Adipocyte (in vitro differentiated cells): ENCODE data around the gene USP24.
"Not testable (repeated sequence)": the region's sequence is repeated elsewhere in the genome, so short reads cannot be mapped to it uniquely, and the experiment has no call there.

Experiments used
- DNase-seq: peaks from one replicate; pipeline ENCODE4 v3.0.0-alpha.2; 2015; ENCODE audit warnings: low read depth
- H3K27me3 ChIP-seq: replicated peaks from 2 replicates; pipeline ENCODE4 v1.7.0; 2013; ENCODE audit warnings: mild to moderate bottlenecking, low read length, moderate library complexity; ENCODE audit not compliant: control insufficient read depth, insufficient read depth
- H3K36me3 ChIP-seq: 2 replicates; pipeline ENCODE4 v1.7.0; 2013; ENCODE audit warnings: low read length, mild to moderate bottlenecking, moderate library complexity; ENCODE audit not compliant: control insufficient read depth, insufficient read depth, severe bottlenecking
- H3K4me1 ChIP-seq: 2 replicates; pipeline ENCODE4 v1.7.0; 2013; ENCODE audit warnings: mild to moderate bottlenecking, low read length, moderate library complexity; ENCODE audit not compliant: control insufficient read depth, insufficient read depth
- H3K4me3 ChIP-seq: 2 replicates; pipeline ENCODE4 v1.7.0; 2013; ENCODE audit warnings: mild to moderate bottlenecking, low read length, moderate library complexity
- H3K9ac ChIP-seq: 2 replicates; pipeline ENCODE4 v1.7.0; 2013; ENCODE audit warnings: mild to moderate bottlenecking, low read length, moderate library complexity
- H3K9me3 ChIP-seq: 2 replicates; pipeline ENCODE4 v1.7.0; 2013; ENCODE audit warnings: mild to moderate bottlenecking, low read length, moderate library complexity; ENCODE audit not compliant: control insufficient read depth

Gene USP24

GRCh38 chr1:55194851-55195250, 20.3 kb downstream of the USP24 start:
- no peak for DNase-seq
- peaks cover 37% of the 10 kb centered on the region for H3K4me1 ChIP-seq
- H3K27me3 ChIP-seq, result no peaks in the 10 kb centered on the region
- no peak overlapping the region for H3K4me3 ChIP-seq
- H3K36me3 ChIP-seq, result peaks cover 5% of the 10 kb centered on the region
- peak overlapping the region; percentile 0 for H3K9ac ChIP-seq
- H3K9me3 ChIP-seq, result no peaks in the 10 kb centered on the region

GRCh38 chr1:55192093-55192492, 23.1 kb downstream of the USP24 start:
- no peak for DNase-seq
- Histone ChIP-seq H3K4me3 (no peak overlapping the region), H3K4me1 (peaks cover 37% of the 10 kb centered on the region), H3K9ac (no peak overlapping the region), H3K27me3 (no peaks in the 10 kb centered on the region), H3K9me3 (no peaks in the 10 kb centered on the region), H3K36me3 (peaks cover 5% of the 10 kb centered on the region)

- H3K9me3 ChIP-seq, H3K4me3 ChIP-seq, H3K27me3 ChIP-seq, H3K36me3 ChIP-seq, H3K9ac ChIP-seq: not testable (repeated sequence)
- peaks cover 31% of the 10 kb centered on the region for H3K4me1 ChIP-seq
- DNase-seq, result peak; percentile 52
These were observed 23.8 kb downstream of the USP24 start for GRCh38 chr1:55191219-55191952.

- peaks cover 18% of the 10 kb centered on the region for H3K4me1 ChIP-seq
- H3K27me3 ChIP-seq, result no peaks in the 10 kb centered on the region
- no peaks in the 10 kb centered on the region for H3K9me3 ChIP-seq
- no peak overlapping the region for H3K9ac ChIP-seq
- no peak for DNase-seq
- H3K4me3 ChIP-seq, result no peak overlapping the region
- H3K36me3 ChIP-seq, result peaks cover 5% of the 10 kb centered on the region
These were observed 25.1 kb downstream of the USP24 start for GRCh38 chr1:55190109-55190508.

- Histone ChIP-seq H3K9me3 (no peaks in the 10 kb centered on the region), H3K9ac (no peak overlapping the region), H3K4me1 (peaks cover 6% of the 10 kb centered on the region), H3K36me3 (peaks cover 5% of the 10 kb centered on the region), H3K27me3 (no peaks in the 10 kb centered on the region), H3K4me3 (no peak overlapping the region)
- DNase-seq, result no peak
These were observed 26.3 kb downstream of the USP24 start for GRCh38 chr1:55188909-55189308.

- H3K36me3 ChIP-seq, result no peaks in the 10 kb centered on the region
- H3K27me3 ChIP-seq, result no peaks in the 10 kb centered on the region
- H3K9me3 ChIP-seq, result peaks cover 3% of the 10 kb centered on the region
- no peak overlapping the region for H3K4me3 ChIP-seq
- H3K4me1 ChIP-seq, result no peaks in the 10 kb centered on the region
- DNase-seq, result no peak
- H3K9ac ChIP-seq, result no peak overlapping the region
These were observed 29.3 kb downstream of the USP24 start for GRCh38 chr1:55185832-55186231.

GRCh38 chr1:55184859-55185258, 30.3 kb downstream of the USP24 start:
- H3K36me3 ChIP-seq, result no peaks in the 10 kb centered on the region
- DNase-seq, result no peak
- no peak overlapping the region for H3K4me3 ChIP-seq

GRCh38 chr1:55181666-55182065, 33.5 kb downstream of the USP24 start:
- Histone ChIP-seq H3K4me3 (no peak overlapping the region), H3K9me3 (peaks cover 3% of the 10 kb centered on the region), H3K36me3 (peaks cover under 1% of the 10 kb centered on the region), H3K4me1 (no peaks in the 10 kb centered on the region), H3K9ac (no peak overlapping the region), H3K27me3 (no peaks in the 10 kb centered on the region)
- no peak for DNase-seq

More at GRCh38 chr1:55184859-55185258, 30.3 kb downstream of the USP24 start:
- H3K9ac ChIP-seq, result no peak overlapping the region
- peaks cover 3% of the 10 kb centered on the region for H3K9me3 ChIP-seq
- H3K27me3 ChIP-seq, result no peaks in the 10 kb centered on the region
- H3K4me1 ChIP-seq, result no peaks in the 10 kb centered on the region

GRCh38 chr1:55180075-55180670, 35.0 kb downstream of the USP24 start:
- no peak overlapping the region for H3K9ac ChIP-seq
- no peak for DNase-seq
- no peaks in the 10 kb centered on the region for H3K27me3 ChIP-seq
- peaks cover 14% of the 10 kb centered on the region for H3K36me3 ChIP-seq
- peaks cover 3% of the 10 kb centered on the region for H3K9me3 ChIP-seq
- peaks cover 2% of the 10 kb centered on the region for H3K4me1 ChIP-seq
- H3K4me3 ChIP-seq, result no peak overlapping the region

- no peaks in the 10 kb centered on the region for H3K27me3 ChIP-seq
- no peak overlapping the region for H3K9ac ChIP-seq
- H3K4me1 ChIP-seq, result peaks cover 2% of the 10 kb centered on the region
- peaks cover 3% of the 10 kb centered on the region for H3K9me3 ChIP-seq
- H3K4me3 ChIP-seq, result no peak overlapping the region
- DNase-seq, result no peak
- H3K36me3 ChIP-seq, result peaks cover 14% of the 10 kb centered on the region
These were observed 35.9 kb downstream of the USP24 start for GRCh38 chr1:55179177-55179835.

- peaks cover 53% of the 10 kb centered on the region for H3K36me3 ChIP-seq
- DNase-seq, result no peak
- no peak overlapping the region for H3K9ac ChIP-seq
- no peaks in the 10 kb centered on the region for H3K27me3 ChIP-seq
- H3K9me3 ChIP-seq, result no peaks in the 10 kb centered on the region
- H3K4me3 ChIP-seq, result no peak overlapping the region
- H3K4me1 ChIP-seq, result peaks cover 2% of the 10 kb centered on the region
These were observed 42.5 kb downstream of the USP24 start for GRCh38 chr1:55172687-55173086.
